ENCODE measurements around the gene WDR27. TPM values are rescaled to one million over a fixed set of nuclear protein-coding genes. Genes with fewer than 3 reads are reported as not detected.

WDR27 gene
- total RNA-seq, 3 donors from 2014 or later (not counting 1 experiment from before 2014, with no cell fraction given): 12.7 to 31.0 (median 25.3) TPM

- peaks cover 5 to 9% of the 10 kb centered on the region in 2 donors for H3K27me3 Mint-ChIP-seq (ENCODE audit: low read depth in 2 of 2)
- no peak for TF ChIP-seq CTCF (IDR thresholded peaks at IDR 0.05)
- Histone ChIP-seq H3K9me3 (ENCODE audit: control insufficient read depth, insufficient read depth, low read length) (no peaks in the 10 kb centered on the region), H3K4me3 (ENCODE audit: low read length) (no peak overlapping the region), H3K27me3 (ENCODE audit: control insufficient read depth, insufficient read depth, low read length) (no peaks in the 10 kb centered on the region), H3K4me1 (ENCODE audit: control insufficient read depth, insufficient read depth, low read length) (no peaks in the 10 kb centered on the region), H3K36me3 (ENCODE audit: control insufficient read depth, insufficient read depth, low read length) (no peaks in the 10 kb centered on the region), H3K27ac (ENCODE audit: low read length) (no peak overlapping the region)
- intact Hi-C loops (cut with micrococcal nuclease): no loop called here
- H3K4me1 Mint-ChIP-seq: no peaks in the 10 kb centered on the region
- no peak overlapping the region for H3K4me3 Mint-ChIP-seq
- no peaks in the 10 kb centered on the region for H3K36me3 Mint-ChIP-seq
- no peaks in the 10 kb centered on the region for H3K9me3 Mint-ChIP-seq
- H3K27ac Mint-ChIP-seq: no peak overlapping the region
- no peak for DNase-seq
- no peak for ATAC-seq
- WGBS (ENCODE audit: insufficient coverage): 92% methylated on average over 15 of the region's 15 CpGs
These were observed 201.1 kb downstream of the WDR27 start for GRCh38 chr6:169500688-169501087.

- H3K9me3 ChIP-seq (ENCODE audit: control insufficient read depth, insufficient read depth, low read length): no peaks in the 10 kb centered on the region
- H3K9me3 Mint-ChIP-seq: no peaks in the 10 kb centered on the region
- H3K27ac ChIP-seq (ENCODE audit: low read length): no peak overlapping the region
- no peak overlapping the region for H3K4me3 Mint-ChIP-seq
- peaks cover 5 to 9% of the 10 kb centered on the region in 2 donors for H3K27me3 Mint-ChIP-seq (ENCODE audit: low read depth in 2 of 2)
- 94% methylated on average over 7 of the region's 7 CpGs for WGBS (ENCODE audit: insufficient coverage)
- H3K4me1 Mint-ChIP-seq: no peaks in the 10 kb centered on the region
- no peaks in the 10 kb centered on the region for H3K36me3 Mint-ChIP-seq
- DNase-seq (no peak), ATAC-seq (no peak)
- H3K27me3 ChIP-seq (ENCODE audit: control insufficient read depth, insufficient read depth, low read length): no peaks in the 10 kb centered on the region
- H3K36me3 ChIP-seq (ENCODE audit: control insufficient read depth, insufficient read depth, low read length): no peaks in the 10 kb centered on the region
- intact Hi-C loops (cut with micrococcal nuclease): no loop called here
- no peak overlapping the region for H3K4me3 ChIP-seq (ENCODE audit: low read length)
- H3K27ac Mint-ChIP-seq: no peak overlapping the region
- H3K4me1 ChIP-seq (ENCODE audit: control insufficient read depth, insufficient read depth, low read length): no peaks in the 10 kb centered on the region
- no peak for TF ChIP-seq CTCF (IDR thresholded peaks at IDR 0.05)
These were observed 202.0 kb downstream of the WDR27 start for GRCh38 chr6:169499848-169500247.

GRCh38 chr6:169498916-169499513 lies 202.8 kb downstream of the WDR27 start:
- intact Hi-C loops (cut with micrococcal nuclease): no loop called here
- Mint-ChIP-seq H3K4me1 (no peaks in the 10 kb centered on the region), H3K36me3 (no peaks in the 10 kb centered on the region), H3K27ac (no peak overlapping the region), H3K27me3 (ENCODE audit: low read depth in 2 of 2) (peaks cover 5 to 9% of the 10 kb centered on the region in 2 donors), H3K9me3 (no peaks in the 10 kb centered on the region), H3K4me3 (no peak overlapping the region)
- Histone ChIP-seq H3K4me3 (ENCODE audit: low read length) (no peak overlapping the region), H3K27me3 (ENCODE audit: control insufficient read depth, insufficient read depth, low read length) (no peaks in the 10 kb centered on the region), H3K4me1 (ENCODE audit: control insufficient read depth, insufficient read depth, low read length) (no peaks in the 10 kb centered on the region), H3K27ac (ENCODE audit: low read length) (no peak overlapping the region), H3K9me3 (ENCODE audit: control insufficient read depth, insufficient read depth, low read length) (no peaks in the 10 kb centered on the region), H3K36me3 (ENCODE audit: control insufficient read depth, insufficient read depth, low read length) (no peaks in the 10 kb centered on the region)
- DNase-seq (no peak), ATAC-seq (no peak)
- WGBS (ENCODE audit: insufficient coverage): 95% methylated on average over 15 of the region's 15 CpGs
- TF ChIP-seq CTCF (IDR thresholded peaks at IDR 0.05): no peak

- Mint-ChIP-seq H3K27ac (no peak overlapping the region), H3K4me1 (no peaks in the 10 kb centered on the region), H3K27me3 (ENCODE audit: low read depth in 2 of 2) (peaks cover 5 to 9% of the 10 kb centered on the region in 2 donors), H3K36me3 (no peaks in the 10 kb centered on the region), H3K9me3 (no peaks in the 10 kb centered on the region), H3K4me3 (no peak overlapping the region)
- ATAC-seq (no peak), DNase-seq (no peak)
- no peaks in the 10 kb centered on the region for H3K9me3 ChIP-seq (ENCODE audit: control insufficient read depth, insufficient read depth, low read length)
- no peak overlapping the region for H3K4me3 ChIP-seq (ENCODE audit: low read length)
- intact Hi-C loops (cut with micrococcal nuclease): no loop called here
- H3K27me3 ChIP-seq (ENCODE audit: control insufficient read depth, insufficient read depth, low read length): no peaks in the 10 kb centered on the region
- H3K27ac ChIP-seq (ENCODE audit: low read length): no peak overlapping the region
- no peaks in the 10 kb centered on the region for H3K36me3 ChIP-seq (ENCODE audit: control insufficient read depth, insufficient read depth, low read length)
- no peaks in the 10 kb centered on the region for H3K4me1 ChIP-seq (ENCODE audit: control insufficient read depth, insufficient read depth, low read length)
- TF ChIP-seq CTCF (IDR thresholded peaks at IDR 0.05): no peak
These were observed 206.2 kb downstream of the WDR27 start for GRCh38 chr6:169495601-169496000.

Data from natural killer cell (primary cell).